HepG2 (cell line): ENCODE data around the gene FAM216A. TPM values are rescaled to one million over a fixed set of nuclear protein-coding genes. Genes with fewer than 3 reads are reported as not detected.

Experiments used
- HIC2 ChIP-seq: sonication (generic); formaldehyde crosslinking; IDR thresholded peaks from 2 replicates; pipeline ENCODE4 v1.9.0; 2022; ENCODE audit warnings: low read depth, missing genetic modification reagents
- ZBTB1 ChIP-seq: sonication (generic); formaldehyde crosslinking; IDR thresholded peaks from 2 replicates; pipeline ENCODE4 v1.4.0; 2020; ENCODE audit warnings: missing genetic modification reagents, borderline replicate concordance
- ZNF770 ChIP-seq: sonication (generic); formaldehyde crosslinking; IDR thresholded peaks from 2 replicates; pipeline ENCODE4 v1.5.0; 2020; ENCODE audit warnings: mild to moderate bottlenecking, missing genetic modification reagents
- polyA plus RNA-seq, 8 experiments: library from polyadenylated mRNA; depleted of rRNA in 3 of 8; stranded (reverse) in 7 of 8; unstranded in 1 of 8; fragments of >200 nt; fragmentation: Illumina TruSeq in 4 of 8; extraction: Trizol in 4 of 8; gene quantifications; 2 replicates each; pipeline versions ENCODE4 v1.2.1 to v1.2.3, GENCODE V29; 2011 to 2016; ENCODE audit warnings: low read depth in 4 of 8, missing spikeins in 1 of 8, mixed read lengths in 1 of 8; ENCODE audit not compliant: insufficient read depth in 1 of 8
- total RNA-seq, 5 experiments: library from RNA; depleted of rRNA; stranded (reverse); fragments of >200 nt; fragmentation: Illumina TruSeq; extraction: Trizol; gene quantifications; 2 replicates each; pipeline ENCODE4 v1.2.3, GENCODE V29; 2016; ENCODE audit warnings: low read depth in 1 of 5
- TF ChIP-seq, protein P1 (sequence below): sonication (generic); formaldehyde crosslinking; IDR thresholded peaks from 2 replicates; pipeline ENCODE4 v1.5.1; 2020; ENCODE audit warnings: mild to moderate bottlenecking, missing genetic modification reagents
- TF ChIP-seq, protein P2 (sequence below): sonication (generic); formaldehyde crosslinking; IDR thresholded peaks from 2 replicates; pipeline ENCODE4 v1.4.0; 2020; ENCODE audit warnings: missing genetic modification reagents
- TF ChIP-seq, protein P3 (sequence below): sonication (generic); formaldehyde crosslinking; IDR thresholded peaks from 2 replicates; pipeline ENCODE4 v1.4.0; 2020; ENCODE audit warnings: mild to moderate bottlenecking, missing genetic modification reagents
- TF ChIP-seq, protein P4 (sequence below): IDR thresholded peaks from 2 replicates; pipeline ENCODE4 v1.6.1; 2016; ENCODE audit warnings: missing compliant biosample characterization, missing genetic modification reagents, borderline replicate concordance

The FAM216A gene
- total and polyA plus RNA-seq, 2 of the 13 experiments (the other 11 are each of a cell fraction or from before 2014, with no cell fraction given) = 20.3 to 31.2 TPM

GRCh38 chr12:110501399-110501751 lies 32.7 kb downstream of the FAM216A start (continued):
- TF ChIP-seq HIC2 (CRISPR knock-in tag) = 0 out of 2 replicates have a peak, but pooled peaks have one; percentile 0
- TF ChIP-seq, protein P1, sequence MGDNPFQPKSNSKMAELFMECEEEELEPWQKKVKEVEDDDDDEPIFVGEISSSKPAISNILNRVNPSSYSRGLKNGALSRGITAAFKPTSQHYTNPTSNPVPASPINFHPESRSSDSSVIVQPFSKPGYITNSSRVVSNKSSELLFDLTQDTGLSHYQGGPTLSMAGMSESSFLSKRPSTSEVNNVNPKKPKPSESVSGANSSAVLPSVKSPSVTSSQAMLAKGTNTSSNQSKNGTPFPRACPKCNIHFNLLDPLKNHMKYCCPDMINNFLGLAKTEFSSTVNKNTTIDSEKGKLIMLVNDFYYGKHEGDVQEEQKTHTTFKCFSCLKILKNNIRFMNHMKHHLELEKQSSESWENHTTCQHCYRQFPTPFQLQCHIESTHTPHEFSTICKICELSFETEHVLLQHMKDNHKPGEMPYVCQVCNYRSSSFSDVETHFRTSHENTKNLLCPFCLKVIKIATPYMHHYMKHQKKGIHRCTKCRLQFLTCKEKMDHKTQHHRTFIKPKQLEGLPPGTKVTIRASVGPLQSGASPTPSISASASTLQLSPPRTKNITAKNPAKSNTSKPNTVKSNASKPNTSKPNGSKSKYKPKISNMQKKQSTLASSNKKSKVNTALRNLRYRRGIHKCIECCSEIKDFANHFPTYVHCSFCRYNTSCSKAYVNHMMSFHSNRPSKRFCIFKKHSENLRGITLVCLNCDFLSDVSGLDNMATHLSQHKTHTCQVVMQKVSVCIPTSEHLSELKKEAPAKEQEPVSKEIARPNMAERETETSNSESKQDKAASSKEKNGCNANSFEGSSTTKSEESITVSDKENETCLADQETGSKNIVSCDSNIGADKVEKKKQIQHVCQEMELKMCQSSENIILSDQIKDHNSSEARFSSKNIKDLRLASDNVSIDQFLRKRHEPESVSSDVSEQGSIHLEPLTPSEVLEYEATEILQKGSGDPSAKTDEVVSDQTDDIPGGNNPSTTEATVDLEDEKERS (CRISPR knock-in tag) = no peak
- no peak for TF ChIP-seq ZBTB1 (CRISPR knock-in tag)
- TF ChIP-seq, protein P2, sequence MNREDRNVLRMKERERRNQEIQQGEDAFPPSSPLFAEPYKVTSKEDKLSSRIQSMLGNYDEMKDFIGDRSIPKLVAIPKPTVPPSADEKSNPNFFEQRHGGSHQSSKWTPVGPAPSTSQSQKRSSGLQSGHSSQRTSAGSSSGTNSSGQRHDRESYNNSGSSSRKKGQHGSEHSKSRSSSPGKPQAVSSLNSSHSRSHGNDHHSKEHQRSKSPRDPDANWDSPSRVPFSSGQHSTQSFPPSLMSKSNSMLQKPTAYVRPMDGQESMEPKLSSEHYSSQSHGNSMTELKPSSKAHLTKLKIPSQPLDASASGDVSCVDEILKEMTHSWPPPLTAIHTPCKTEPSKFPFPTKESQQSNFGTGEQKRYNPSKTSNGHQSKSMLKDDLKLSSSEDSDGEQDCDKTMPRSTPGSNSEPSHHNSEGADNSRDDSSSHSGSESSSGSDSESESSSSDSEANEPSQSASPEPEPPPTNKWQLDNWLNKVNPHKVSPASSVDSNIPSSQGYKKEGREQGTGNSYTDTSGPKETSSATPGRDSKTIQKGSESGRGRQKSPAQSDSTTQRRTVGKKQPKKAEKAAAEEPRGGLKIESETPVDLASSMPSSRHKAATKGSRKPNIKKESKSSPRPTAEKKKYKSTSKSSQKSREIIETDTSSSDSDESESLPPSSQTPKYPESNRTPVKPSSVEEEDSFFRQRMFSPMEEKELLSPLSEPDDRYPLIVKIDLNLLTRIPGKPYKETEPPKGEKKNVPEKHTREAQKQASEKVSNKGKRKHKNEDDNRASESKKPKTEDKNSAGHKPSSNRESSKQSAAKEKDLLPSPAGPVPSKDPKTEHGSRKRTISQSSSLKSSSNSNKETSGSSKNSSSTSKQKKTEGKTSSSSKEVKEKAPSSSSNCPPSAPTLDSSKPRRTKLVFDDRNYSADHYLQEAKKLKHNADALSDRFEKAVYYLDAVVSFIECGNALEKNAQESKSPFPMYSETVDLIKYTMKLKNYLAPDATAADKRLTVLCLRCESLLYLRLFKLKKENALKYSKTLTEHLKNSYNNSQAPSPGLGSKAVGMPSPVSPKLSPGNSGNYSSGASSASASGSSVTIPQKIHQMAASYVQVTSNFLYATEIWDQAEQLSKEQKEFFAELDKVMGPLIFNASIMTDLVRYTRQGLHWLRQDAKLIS (CRISPR knock-in tag) = no peak
- TF ChIP-seq, protein P3, sequence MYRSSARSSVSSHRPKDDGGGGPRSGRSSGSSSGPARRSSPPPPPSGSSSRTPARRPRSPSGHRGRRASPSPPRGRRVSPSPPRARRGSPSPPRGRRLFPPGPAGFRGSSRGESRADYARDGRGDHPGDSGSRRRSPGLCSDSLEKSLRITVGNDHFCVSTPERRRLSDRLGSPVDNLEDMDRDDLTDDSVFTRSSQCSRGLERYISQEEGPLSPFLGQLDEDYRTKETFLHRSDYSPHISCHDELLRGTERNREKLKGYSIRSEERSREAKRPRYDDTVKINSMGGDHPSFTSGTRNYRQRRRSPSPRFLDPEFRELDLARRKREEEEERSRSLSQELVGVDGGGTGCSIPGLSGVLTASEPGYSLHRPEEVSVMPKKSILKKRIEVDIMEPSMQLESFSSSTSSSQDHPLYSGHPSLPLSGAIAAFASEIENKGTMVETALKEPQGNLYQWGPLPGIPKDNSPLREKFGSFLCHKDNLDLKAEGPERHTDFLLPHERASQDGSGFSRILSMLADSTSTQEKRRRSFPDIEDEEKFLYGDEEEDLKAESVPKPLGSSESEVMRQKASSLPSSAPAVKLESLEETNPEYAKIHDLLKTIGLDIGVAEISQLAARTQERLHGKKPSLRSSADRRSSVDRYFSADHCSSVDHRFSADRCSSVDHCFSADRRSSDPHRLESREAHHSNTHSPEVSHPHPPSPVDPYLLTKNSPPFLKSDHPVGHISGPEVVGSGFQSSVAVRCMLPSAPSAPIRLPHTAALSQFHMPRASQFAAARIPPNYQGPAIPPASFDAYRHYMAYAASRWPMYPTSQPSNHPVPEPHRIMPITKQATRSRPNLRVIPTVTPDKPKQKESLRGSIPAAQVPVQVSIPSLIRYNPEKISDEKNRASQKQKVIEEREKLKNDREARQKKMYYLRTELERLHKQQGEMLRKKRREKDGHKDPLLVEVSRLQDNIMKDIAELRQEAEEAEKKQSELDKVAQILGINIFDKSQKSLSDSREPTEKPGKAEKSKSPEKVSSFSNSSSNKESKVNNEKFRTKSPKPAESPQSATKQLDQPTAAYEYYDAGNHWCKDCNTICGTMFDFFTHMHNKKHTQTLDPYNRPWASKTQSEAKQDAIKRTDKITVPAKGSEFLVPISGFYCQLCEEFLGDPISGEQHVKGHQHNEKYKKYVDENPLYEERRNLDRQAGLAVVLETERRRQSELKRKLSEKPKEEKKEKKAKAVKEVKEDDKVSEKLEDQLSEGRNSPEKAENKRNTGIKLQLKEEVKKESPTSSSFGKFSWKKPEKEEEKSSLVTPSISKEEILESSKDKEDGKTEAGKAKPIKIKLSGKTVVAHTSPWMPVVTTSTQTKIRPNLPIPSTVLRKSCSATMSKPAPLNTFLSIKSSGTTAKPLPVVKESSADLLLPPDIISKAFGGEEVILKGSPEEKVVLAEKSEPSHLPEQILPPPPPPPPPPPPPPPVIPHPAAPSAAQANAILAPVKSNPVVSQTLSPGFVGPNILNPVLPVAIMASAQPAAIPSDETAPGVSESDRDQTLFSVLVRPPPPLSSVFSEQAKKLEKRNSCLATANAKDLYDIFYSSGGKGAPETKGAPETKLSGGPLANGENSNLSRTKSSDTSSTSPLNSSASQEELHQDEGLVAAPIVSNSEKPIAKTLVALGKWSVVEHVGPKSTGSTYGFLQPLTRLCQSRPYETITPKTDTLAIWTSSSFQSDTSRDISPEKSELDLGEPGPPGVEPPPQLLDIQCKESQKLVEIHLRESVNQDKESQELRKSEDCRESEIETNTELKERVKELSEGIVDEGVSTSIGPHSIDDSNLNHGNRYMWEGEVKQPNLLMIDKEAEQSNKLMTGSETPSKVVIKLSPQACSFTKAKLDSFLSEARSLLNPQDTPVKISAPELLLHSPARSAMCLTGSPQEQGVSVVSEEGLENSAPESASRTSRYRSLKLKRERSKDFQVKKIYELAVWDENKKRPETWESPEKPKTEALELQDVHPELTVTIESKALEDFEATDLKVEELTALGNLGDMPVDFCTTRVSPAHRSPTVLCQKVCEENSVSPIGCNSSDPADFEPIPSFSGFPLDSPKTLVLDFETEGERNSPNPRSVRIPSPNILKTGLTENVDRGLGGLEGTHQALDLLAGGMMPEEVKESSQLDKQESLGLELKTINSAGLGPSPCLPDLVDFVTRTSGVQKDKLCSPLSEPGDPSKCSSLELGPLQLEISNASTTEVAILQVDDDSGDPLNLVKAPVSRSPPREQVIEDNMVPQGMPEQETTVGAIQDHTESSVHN (CRISPR knock-in tag) = 0 out of 2 replicates have a peak, but pooled peaks have one; percentile 5
- TF ChIP-seq, protein P4, sequence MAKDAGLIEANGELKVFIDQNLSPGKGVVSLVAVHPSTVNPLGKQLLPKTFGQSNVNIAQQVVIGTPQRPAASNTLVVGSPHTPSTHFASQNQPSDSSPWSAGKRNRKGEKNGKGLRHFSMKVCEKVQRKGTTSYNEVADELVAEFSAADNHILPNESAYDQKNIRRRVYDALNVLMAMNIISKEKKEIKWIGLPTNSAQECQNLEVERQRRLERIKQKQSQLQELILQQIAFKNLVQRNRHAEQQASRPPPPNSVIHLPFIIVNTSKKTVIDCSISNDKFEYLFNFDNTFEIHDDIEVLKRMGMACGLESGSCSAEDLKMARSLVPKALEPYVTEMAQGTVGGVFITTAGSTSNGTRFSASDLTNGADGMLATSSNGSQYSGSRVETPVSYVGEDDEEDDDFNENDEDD = 0 out of 2 replicates have a peak, but pooled peaks have one; percentile 9
- TF ChIP-seq ZNF770 (CRISPR knock-in tag) = no peak; the same call in 1 of the 2 replicates
